GM21737 (cell line): ENCODE data around the gene JARID2.

Experiments
- ATAC-seq: cut with Tn5 transposase; IDR thresholded peaks from one replicate; pipeline ENCODE4 v1.9.1; 2021; ENCODE audit warnings: mild to moderate bottlenecking, moderate library complexity; ENCODE audit not compliant: unreplicated experiment

The JARID2 gene

DNA sequence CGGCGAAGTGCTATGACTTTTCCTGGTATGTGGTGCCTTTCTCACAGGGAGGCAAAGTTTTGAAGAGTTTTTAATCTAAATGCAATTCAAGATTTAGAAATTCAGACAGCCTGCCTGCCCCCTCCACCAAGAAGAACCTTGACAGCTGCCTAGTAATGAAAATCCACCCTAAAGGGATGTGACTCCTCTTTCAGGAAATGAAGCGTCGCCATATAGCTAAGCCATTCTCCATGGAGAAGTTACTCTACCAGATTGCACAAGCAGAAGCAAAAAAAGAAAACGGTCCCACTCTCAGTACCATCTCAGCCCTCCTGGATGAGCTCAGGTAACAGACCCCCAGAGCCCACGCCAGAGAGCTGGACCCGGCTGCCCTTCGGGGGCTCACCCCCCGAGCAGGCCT, 266.9 kb downstream of the JARID2 start:
- no peak for ATAC-seq

- ATAC-seq: no peak
Observed at GRCh38 chr6:15513131-15513771, 267.4 kb downstream of the JARID2 start.

DNA sequence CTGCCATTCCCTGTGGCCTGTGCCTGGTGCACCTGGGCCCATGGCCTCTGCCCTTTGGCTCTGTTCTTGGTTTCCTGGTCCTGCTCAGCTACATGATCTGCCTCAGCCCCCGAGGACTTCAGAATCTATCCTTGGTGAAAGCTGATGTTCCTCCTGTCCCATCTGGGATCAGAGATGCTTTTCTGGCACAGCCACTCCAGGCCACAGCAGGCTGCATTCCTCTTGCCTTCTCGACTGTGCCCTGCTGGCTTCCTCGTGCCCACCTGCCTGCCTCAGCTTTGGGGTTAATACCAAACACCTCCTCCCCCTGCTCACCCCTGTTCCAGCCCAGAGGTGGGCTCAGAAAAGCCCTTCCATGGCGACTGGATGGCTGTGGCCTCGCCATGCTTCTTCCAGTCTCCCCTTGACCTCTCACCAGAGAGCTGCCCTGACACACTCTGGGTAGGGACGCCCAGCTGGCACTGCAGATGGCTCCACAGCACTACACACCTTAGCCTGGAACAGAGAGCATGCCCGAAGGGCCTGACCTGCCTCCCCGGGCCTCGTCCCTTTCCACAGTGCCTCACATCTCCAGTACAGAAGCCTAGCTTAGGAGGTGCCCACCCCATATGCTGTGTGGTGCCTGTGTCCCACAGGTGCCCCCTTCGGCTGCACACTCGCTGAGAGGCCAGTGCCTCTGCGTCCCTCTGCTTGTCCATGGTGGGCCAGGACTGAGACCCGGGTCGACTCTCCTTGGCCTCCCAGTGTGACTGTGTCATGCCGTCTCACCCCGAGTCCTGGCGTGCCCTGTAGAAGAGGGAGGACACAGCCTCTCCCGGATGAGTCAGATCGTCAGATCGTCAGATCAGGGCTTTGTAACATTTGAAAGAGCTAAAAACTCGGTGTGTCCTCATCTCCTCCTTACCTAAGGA, 268.2 kb downstream of the JARID2 start:
- no peak for ATAC-seq

DNA sequence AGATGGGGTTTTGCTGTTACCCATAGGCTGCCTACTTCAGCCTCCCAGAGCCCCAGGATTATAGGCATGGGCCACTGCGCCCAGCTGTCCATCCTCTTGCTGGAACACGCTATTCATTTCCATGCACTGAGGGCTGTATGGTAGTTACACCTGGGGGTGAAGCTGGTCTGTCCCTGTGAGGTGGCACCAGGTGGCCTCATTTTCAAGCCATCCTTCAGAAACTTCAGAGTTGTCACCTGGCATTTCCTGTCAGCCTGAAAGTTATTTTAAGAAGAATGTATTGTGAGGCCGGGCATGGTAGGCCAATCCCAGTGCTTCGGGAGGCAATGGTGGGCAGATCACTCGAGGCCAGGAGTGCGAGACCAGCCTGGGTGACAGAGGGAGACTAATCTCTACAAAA, 269.4 kb downstream of the JARID2 start:
- ATAC-seq: no peak

DNA sequence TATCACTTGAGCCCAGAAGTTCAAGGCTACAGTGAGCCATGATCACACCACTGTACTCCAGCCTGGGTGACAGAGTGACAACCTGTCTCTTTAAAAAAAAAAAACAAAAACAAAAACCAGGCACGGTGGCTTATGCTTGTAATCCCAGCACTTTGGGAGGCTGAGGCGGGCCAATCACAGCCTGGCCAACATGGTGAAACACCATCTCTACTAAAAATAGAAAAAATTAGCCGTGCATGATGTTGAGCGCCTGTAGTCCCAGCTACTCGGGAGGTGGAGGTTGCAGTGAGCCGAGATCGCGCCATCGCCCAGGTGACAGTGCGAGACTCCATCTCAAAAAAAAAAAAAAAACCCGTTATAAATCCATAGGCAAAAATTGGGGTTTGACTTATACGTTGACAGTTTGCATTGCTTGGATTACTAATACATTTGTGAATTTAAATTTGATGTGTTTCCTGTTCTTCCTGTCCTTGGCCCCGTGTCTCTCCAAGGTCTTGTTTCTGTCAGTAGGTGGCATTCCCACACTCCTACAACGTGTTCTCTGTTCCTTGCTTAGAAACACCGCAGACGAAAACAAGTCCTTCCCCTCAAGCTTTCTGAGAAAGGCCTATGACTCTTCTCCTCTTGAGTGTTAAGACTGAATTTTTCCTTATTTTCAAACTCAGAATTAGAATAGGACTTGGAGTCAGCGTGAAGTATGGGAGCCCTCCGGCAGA, 269.9 kb downstream of the JARID2 start:
- no peak for ATAC-seq

DNA sequence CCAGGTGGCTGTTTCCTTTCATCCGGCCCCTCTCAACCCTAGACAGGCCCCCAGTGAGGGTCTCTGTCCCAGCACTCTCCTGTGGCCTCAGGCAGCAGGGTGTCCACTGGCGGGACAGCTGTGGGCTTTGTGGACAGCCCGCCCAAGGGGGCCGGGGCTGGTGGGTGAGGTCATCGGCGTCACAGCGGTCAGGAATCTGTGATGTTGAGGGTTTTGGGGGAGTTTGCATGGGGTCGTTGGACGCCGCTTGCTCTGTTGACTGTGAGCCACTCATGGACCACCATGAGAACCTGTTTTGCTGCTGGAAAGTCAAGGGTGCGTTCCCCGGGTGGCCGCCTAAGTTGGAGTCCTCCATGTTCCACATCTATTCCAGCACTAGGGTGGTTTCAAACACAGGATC, 270.5 kb downstream of the JARID2 start:
- ATAC-seq: no peak

GRCh38 chr6:15516923-15517560, 271.2 kb downstream of the JARID2 start:
- no peak for ATAC-seq

DNA sequence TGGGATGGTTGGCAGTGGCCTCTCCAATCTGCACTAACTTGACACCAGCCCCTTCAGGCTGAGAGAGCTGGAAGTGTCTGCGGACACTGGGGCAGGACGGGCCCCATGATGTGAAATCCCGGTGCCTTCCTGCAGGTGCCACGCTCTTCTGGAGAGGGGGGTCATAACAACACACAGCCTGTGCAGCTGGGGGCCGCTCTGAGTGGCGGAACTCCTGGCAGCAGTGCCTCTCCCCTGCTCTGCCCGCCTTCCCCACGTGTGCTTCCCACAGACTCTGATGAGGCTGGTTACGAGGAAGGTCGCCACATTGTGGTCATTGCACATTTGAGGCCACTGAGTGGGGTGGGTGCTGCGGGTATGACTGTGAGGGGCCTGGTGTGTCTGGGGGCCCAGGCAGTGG, 271.7 kb downstream of the JARID2 start:
- ATAC-seq: no peak

- ATAC-seq: no peak
Observed at GRCh38 chr6:15518057-15518456, 272.2 kb downstream of the JARID2 start.

GRCh38 chr6:15518878-15519277, 273.0 kb downstream of the JARID2 start:
- ATAC-seq: no peak

GRCh38 chr6:15519681-15520080, 273.8 kb downstream of the JARID2 start:
- no peak for ATAC-seq

GRCh38 chr6:15520626-15521203, 274.8 kb downstream of the JARID2 start:
- ATAC-seq: no peak

DNA sequence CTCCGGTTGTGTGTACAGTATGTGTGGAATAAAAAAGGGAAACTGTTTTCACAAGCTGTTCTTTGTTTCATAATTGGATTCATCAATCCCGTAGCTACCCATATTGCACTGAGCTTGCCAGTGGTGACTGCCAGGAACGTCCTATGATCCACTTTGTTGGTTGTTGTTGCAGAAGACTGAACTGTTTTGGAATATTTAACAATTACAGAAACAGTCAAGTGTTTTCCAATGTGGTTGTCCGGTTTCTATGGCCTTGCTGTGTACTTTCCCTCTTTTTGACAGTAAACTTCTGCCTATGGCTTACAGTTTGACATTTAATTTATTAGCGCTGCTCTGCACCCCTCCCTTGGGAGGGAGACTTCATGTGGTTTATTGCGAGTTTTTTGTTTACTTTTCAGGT, 275.7 kb downstream of the JARID2 start:
- ATAC-seq: no peak

- no peak for ATAC-seq
Observed at GRCh38 chr6:15522026-15522425, 276.2 kb downstream of the JARID2 start.

DNA sequence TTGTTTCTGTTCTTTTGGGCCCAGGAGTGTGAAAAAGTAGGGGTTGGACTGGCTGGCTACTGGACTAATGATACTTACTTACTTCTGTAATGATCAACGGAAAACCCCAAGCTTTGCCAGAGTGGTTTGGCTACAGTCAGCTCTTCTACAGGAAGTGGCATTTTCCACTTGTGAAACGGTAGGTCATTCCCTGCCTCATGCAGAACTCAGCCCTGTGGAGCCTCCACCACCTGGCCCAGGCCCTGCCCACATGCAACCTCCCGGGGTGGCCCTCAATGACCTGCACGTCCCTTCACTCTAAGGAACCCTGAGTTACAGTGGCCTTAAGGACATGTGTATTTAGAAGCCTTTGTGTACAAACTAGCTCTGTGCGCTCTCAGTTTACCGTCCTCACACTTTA, 276.6 kb downstream of the JARID2 start:
- no peak for ATAC-seq

DNA sequence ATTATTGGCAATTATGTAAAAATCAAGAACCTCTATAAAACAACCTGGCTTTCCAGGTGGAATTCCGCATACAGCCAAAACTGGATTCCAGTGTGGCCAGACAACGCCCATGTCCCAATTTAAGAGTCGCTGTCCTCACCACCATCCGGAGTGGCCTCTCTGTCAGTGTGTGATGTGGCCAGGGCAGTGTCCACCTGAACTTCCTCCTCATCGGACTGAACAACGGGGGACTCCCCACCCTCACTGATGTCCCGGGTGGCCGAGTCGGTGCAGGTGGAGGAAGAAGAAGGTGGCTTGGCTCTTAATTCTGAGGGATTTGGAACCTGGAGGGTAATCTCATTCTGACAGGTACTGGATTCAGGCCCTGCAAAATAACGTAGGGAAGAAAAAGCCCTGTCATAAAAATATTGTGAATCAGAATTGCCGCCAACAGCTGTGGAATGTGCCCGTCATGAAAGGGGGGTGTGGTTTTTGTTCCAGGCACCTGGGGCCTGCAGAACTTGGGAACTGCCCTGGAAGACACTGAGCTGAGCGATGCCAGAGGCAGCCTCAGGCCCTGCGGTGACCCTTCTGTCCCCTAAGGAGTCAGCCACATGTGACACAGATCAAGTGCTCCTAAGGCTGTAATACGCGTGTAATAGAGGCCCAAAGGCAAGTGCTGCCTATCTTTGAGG, 277.1 kb downstream of the JARID2 start:
- no peak for ATAC-seq

GRCh38 chr6:15523679-15524630, 278.1 kb downstream of the JARID2 start:
- no peak for ATAC-seq

- no peak for ATAC-seq
Observed at GRCh38 chr6:15524861-15525401, 279.1 kb downstream of the JARID2 start.

DNA sequence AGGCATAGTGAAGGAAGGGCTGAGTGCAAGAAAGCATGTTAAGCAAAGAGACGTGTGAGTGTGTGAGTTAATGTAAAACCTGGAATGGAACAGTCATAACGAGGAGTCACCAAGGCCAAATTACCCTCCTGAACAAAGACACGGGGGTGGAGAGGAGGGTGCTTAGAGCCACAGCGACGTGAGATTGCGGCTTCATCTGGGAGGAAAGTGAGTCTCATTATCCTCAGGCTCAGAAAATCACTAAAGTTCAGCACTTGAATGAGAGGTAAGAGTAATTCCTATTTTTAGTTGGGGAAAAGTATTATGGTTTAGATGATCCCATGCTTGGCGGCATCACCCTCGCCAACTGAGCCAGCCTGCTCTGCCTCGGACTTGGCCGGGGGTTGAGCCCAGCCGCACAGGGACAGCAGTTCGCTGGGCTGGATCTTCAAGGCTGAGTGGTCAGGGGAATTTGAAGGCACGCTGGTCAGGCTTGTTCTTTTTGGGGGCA, 280.4 kb downstream of the JARID2 start:
- no peak for ATAC-seq
